ENCODE results near the gene XAF1.

DNA sequence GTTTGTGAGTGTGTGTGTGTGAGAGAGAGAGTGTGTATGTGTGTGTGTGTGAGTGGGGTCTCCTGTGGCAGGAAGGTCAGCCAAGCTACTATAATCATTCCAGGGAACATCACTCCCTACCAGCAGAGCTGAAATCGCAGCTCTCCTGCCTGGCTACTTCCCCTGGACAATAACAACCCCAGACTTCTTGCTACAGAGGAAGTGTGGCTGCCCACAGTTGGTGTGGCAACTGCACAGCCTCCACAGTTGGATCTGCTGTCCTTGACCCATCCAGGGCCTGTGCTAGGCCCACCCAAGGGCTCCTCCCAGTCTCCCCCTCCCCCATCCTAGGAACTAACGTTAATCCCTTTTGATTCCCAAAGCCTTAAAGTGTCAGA is 44.2 kb upstream of the XAF1 start:
- TF ChIP-seq, protein P1, sequence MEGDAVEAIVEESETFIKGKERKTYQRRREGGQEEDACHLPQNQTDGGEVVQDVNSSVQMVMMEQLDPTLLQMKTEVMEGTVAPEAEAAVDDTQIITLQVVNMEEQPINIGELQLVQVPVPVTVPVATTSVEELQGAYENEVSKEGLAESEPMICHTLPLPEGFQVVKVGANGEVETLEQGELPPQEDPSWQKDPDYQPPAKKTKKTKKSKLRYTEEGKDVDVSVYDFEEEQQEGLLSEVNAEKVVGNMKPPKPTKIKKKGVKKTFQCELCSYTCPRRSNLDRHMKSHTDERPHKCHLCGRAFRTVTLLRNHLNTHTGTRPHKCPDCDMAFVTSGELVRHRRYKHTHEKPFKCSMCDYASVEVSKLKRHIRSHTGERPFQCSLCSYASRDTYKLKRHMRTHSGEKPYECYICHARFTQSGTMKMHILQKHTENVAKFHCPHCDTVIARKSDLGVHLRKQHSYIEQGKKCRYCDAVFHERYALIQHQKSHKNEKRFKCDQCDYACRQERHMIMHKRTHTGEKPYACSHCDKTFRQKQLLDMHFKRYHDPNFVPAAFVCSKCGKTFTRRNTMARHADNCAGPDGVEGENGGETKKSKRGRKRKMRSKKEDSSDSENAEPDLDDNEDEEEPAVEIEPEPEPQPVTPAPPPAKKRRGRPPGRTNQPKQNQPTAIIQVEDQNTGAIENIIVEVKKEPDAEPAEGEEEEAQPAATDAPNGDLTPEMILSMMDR (conservative IDR thresholded peaks at IDR 0.05 in 1 of 2, IDR thresholded peaks at IDR 0.05 in 1 of 2; ENCODE audit: low read depth in 1 of 2, low read length in 2 of 2): no peak
- TF ChIP-seq EZH2 (IDR thresholded peaks at IDR 0.05; ENCODE audit: low read length, missing control alignments): no peak

Measured in fibroblast of lung (primary cell).